GM18517 (cell line): ENCODE data around the gene RIMS4.
"Not testable (repeated sequence)": the region's sequence is repeated elsewhere in the genome, so short reads cannot be mapped to it uniquely, and the experiment has no call there.

ENCODE experiments used
- ATAC-seq: cut with Tn5 transposase; IDR thresholded peaks from one replicate; pipeline ENCODE4 v1.9.1; 2021; ENCODE audit warnings: mild to moderate bottlenecking, moderate library complexity; ENCODE audit not compliant: unreplicated experiment

Gene RIMS4

DNA sequence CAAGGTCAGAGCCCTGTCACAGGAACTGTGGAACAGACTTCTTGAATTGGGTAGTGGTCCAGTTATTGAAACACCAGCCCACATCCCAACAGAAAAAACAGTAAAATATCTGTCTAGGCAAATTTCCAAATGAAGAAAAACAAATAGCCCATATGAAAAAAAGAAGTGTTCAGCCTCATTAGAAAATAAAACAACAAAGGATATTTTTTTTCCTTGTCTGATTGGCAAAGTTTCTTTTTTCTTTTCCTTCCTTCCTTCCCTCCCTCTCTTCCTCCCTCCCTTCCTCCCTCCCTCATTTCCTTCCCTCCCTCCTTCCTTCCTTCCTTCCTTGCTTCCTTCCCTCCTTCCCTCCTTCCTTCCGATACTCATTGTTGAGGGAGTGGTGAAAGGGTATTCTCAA, 20.6 kb upstream of the RIMS4 start:
- no peak for ATAC-seq

GRCh38 chr20:44830523-44830922, 20.2 kb upstream of the RIMS4 start:
- ATAC-seq: no peak

- no peak for ATAC-seq
Observed at GRCh38 chr20:44829688-44830087, 19.3 kb upstream of the RIMS4 start.

- no peak for ATAC-seq
Observed at GRCh38 chr20:44828640-44829039, 18.3 kb upstream of the RIMS4 start.

DNA sequence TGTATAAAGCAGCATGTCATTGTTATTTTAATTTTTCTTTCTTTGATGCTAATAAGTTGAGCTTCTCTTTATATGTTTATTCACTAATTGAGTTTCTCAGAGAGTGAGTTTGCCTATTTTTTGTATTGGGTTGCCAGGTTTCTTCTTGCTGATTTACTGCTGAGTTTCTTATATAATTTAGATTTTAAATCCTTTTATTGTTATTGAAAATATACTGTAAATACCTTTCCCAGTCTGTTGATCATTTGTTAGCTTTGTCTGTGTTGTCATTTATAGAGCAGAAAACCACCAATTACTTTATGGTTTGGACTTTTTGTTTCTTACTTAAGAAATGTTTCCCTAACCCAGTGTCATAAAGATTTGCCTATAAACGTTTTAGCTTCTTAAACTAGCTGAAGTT, 17.1 kb upstream of the RIMS4 start:
- ATAC-seq: no peak

DNA sequence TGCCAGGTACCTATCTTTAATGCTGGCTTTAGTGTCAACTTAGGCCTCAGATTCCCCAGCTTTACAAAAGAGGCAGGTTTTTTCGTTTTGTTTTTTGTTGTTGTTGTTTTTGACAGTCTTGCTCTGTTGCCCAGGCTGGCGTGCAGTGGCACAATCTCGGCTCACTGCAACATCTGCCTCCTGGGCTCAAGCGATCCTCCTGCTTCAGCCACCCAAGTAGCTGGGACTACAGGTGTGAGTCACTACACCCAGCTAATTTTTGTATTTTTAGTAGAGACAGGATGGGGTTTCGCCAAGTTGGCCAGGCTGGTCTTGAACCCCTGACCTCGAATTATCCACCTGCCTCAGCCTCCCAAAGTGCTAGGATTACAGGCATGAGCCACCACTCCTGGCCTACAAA, 11.2 kb upstream of the RIMS4 start:
- ATAC-seq: not testable (repeated sequence)

DNA sequence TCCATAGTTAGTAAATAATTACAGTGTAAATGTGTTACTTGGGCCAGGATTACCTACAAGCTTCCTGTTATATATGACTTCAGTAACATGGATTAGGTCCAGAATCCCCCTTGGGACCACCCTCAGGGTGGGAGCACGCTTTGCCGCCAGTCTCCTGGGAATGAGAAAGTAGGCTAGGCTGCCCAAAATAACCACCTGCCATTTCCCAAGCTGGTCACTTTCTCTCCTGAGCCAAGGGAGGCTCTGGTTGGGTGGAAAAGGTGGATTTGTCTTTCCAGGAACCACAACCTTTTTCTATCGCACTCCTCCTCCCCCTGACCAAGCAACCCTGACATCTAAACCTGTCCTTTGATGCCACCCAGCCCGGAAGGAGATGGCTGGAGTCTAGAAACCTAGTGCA, 9.6 kb upstream of the RIMS4 start:
- no peak for ATAC-seq

DNA sequence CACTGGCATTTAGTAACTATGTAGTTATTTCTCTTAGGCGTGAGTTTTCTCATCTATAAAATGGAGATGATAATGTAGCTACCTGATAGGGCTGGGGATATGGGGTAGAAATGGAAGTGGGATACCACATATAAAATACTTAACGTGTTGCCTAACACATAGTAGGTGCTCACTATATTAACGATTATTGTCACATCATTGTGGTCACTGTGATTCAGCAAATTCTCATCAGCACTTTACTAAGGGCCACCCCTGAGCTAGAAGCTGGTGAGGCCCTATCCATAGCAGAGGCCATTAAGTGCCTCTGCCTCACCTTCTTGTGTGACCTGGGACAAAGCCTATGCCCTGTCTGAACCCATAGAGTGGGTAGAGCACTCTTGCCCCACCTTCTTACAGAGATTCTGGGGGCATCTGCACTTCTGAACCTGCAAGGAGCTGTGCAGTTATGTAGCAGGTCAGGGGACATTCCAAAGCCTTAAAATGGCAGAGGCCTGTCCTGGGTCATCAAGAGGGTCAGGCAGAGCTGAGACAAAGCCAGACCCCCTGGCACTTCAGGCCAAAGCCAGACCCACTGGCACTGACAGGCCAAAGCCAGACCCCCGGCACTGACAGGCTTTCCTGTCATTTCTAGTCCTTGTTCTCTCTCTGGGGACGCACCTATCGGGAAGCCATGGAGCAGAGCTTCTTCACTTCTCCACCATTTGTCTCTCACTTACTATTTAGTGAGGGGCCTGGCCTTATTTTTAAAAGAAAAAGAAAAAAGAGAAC, 7.0 kb upstream of the RIMS4 start:
- ATAC-seq: no peak

DNA sequence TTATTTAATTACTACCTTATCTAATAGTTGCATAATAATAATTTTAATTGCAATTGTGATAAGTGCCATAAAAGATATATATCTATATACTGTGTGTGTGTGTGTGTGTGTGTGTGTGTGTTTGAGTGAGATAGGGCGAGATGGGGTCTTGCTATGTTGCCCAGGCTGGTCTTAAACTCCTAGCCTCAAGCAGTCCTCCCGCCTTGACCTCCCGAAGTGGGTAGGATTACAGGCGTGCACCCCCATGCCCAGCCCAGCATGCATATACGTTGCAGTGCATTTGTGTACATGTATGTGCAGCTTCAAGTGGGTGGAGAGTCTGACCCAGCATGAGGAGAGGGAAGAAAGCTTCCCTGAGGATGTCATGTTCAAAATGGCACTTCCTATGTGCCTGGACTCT, 4.6 kb upstream of the RIMS4 start:
- no peak for ATAC-seq

DNA sequence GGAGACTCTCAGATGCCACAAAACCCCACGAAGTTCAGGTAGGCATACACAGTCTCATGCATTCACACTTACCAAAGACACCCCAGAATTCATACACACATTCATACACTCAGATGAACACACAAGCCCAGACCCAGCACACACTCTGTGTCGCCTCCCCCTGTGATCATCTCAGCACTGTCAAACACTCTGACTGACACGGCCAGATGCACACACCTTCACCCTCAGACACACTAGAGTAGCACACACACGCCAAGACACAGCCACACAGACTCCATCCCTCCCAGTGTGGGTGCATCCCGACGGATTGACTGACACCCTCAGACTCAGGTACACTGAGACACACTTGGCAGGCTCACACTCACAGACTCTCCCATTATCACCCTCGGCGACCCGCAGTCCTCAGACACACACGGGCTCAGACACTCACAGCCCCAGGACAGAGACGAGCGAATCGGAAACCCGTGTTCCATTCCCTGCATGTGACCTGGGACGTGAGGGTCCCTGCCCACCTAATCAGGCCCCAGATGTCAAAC, 872 bp upstream of the RIMS4 start:
- ATAC-seq: no peak

DNA sequence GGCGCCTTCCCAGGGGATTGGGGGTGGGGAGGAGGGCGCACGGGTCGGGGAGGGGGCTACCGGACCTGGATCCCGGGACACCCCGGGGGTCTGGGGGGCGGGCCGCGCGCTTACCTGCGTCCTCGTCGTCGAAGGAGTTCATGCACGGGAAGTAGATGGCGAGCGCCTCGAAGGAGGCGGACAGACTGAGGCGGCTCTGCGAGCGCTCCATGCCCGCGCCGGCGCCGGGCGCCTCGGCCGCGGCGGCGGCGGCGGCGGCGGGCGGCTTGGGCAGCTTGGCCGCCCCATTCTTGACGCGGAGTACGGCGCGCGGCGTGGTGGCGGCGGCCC, 320 bp downstream of the RIMS4 start:
- no peak for ATAC-seq

DNA sequence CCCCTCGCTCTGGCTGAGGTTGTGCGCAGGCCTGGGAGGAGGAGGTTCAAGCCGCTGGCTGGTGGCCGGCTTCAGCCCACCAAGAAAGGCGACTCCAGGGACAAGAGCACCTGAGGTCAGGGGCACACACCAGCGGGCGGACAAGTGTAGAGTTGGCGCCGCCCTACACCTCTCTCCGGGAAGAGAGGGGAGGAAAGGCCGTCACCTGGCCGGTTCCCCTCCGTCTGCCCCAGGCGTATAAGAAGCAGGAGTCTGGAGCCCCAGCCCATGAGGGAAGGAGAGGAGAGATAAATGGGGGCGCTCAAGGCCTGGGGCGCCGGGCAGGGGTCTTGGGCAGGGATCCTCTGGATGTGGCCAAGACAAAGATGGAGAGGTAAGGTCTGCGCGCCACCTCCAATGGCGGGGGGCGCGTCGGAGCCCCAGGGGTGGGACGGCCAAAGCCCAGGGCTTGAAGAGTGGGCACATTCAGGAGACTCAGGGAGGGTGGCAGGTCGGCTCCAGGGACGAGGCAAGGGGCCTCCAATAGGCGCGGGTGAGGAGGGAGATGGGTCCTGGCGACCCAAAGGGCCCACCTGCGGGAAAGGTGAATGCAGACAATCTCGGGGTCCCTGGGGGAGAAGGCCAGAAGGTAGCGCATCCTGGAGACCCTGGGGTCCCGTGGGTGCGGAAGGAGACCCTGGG, 826 bp downstream of the RIMS4 start:
- ATAC-seq: no peak

- ATAC-seq: no peak
Observed at GRCh38 chr20:44807684-44808056, 2.7 kb downstream of the RIMS4 start.

DNA sequence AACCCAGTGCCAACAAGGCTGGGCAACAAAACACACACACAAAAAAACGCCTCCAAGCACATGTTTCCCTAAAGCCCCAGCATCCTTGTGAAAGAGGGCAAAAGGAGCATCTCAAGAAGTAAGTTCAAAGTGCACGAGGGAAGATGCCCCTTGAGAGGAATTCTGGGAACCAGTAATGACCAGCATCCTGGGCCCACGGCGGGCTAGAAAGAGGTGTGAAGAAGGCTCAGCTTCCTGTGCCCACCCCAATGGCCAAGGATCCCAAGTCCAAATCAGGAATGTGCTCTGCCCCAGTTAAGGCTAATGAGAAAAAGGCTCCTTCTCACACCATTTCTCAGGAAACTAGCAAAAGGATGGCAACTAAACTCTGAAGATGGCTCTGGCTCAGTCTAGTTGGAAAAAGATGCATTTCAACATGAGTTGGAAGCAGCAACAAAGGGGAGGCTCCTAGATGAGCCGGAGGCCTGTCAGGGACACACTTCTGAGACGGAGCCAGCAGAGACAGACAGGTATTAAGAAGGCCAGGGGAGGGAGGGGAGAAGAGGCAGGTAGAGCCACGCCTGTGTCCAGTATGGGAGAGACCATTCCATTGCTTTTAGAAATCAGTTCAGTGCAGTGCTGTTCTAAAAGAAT, 3.2 kb downstream of the RIMS4 start:
- ATAC-seq: no peak

- ATAC-seq: no peak
Observed at GRCh38 chr20:44805979-44806620, 4.2 kb downstream of the RIMS4 start.

DNA sequence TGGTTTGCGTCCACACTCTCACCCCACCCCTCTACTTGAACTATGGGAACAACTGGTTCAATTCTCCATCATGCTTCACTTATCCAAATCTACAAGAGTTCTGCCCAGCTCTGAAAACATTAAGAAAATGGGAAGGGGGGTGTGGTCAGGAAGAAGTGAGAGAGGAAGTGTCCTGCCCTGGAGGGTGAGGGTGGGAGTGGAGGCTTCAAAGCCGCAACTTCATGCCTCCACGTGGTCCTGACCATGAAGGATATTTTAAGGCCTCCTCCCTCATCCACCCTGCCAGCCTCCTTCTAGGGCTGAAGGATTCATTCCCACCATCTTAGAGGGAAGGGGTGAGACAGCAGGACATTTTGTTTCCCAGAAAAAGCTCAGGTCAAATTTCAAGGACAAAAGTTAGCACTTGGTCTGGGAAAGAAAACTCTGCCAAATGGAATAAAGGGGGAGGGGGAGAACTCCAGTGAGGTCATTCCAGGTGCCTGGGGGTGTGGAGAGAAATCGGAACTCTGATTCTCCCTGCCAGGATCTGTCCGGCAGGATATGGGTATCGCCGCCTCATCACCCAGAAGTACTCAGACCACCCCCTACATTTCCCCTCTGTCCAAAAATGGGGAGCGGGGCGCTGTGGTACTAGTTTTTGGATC, 4.9 kb downstream of the RIMS4 start:
- no peak for ATAC-seq

DNA sequence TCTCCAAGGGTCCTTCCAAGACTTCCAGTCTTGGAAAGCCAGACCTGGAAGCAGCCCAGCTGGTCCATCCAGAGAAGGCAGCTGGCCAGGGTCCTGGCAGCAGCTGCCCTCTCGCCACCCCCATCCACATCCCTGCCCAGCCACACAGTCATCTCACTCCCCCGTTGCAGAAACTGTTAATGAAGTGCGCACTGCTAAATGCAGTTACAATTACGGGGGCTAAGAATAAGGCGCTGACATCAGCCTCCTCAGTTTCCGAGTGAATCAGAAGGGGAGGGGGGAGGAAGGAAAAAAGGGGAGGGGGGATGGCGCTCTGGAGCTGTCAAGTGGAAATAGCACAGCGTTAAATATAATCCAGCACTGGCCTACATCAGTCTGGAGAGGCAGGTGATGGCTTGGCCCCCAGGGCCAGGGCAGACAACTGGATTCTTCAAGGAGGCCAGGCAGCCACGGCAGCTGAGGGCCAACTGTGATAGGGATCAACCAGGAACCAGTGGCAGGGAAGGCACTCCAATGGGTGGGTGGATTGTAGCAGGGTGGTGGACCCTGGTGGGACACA, 6.9 kb downstream of the RIMS4 start:
- ATAC-seq: no peak

DNA sequence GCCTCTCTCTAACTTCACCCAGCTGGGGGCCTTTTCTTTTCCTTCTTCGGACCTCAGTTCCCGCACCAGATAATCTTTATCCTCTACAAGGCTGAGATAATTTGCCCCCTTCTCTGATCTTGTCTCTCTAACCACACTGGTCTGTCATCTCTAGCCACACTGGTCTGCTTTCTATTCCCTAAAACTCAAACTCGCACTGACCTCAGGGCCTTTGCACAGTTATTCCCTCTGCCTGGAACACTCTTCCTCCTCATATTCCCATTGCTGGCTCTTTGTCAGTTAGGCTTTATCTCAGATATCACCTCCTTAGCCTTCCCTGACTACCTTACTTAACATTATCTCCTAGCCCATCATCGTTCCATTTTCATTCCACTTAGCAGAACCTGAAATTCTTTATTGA, 7.6 kb downstream of the RIMS4 start:
- no peak for ATAC-seq

- ATAC-seq: no peak
Observed at GRCh38 chr20:44800391-44801046, 9.8 kb downstream of the RIMS4 start.

DNA sequence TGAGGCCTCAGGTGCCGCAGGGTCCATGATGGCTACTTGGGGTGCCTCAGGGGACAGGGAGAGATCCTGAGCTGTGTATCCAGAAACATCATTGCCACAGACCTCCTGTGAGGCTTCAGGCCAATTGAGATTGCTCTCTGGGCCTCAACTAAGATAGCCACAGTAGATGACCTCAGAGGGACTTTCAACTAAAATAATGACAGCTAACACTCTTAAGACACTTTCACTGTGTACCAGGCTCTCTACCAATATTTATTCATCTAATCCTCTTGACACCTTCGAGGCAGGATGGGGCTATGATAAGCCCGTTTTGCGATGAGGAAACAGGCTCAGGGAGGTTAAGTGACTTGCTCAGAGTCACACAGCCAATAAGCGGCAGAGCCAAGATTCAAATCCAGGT, 10.7 kb downstream of the RIMS4 start:
- ATAC-seq: no peak
